ENCODE measurements around the gene ABHD16A.
A peak's percentile ranks its signal among the peaks of the same experiment; 100 is the strongest.

The ABHD16A gene

GRCh38 chr6:31660381-31661261 lies 42.5 kb downstream of the ABHD16A start, which contains the start of gene C6orf47:
Gene C6orf47 (minus strand): TSS chr6:31660778. CDS start chr6:31659947, 831 bp downstream.
- DNase-seq = peak; percentile 86

GRCh38 chr6:31659649-31660380 lies 43.3 kb downstream of the ABHD16A start:
- DNase-seq = peak; percentile 42

- no peak for DNase-seq
These were observed 44.0 kb downstream of the ABHD16A start for GRCh38 chr6:31658983-31659648.

GRCh38 chr6:31658158-31658688 lies 44.9 kb downstream of the ABHD16A start:
- no peak for DNase-seq

- peak; percentile 28 for DNase-seq
These were observed 45.5 kb downstream of the ABHD16A start for GRCh38 chr6:31657406-31658157.

GRCh38 chr6:31655349-31656237 lies 47.5 kb downstream of the ABHD16A start, which contains the start of gene APOM:
Gene APOM (plus strand): TSS chr6:31655894. CDS start chr6:31655967, 73 bp downstream.
- no peak for DNase-seq

GRCh38 chr6:31654574-31655348 lies 48.4 kb downstream of the ABHD16A start:
- DNase-seq = no peak

- peak; percentile 91 for DNase-seq
These were observed 50.0 kb downstream of the ABHD16A start for GRCh38 chr6:31652925-31653724.

- DNase-seq = peak; percentile 91
These were observed 51.4 kb downstream of the ABHD16A start for GRCh38 chr6:31651602-31652191.

GRCh38 chr6:31645325-31645724 lies 57.8 kb downstream of the ABHD16A start:
- DNase-seq = no peak

GRCh38 chr6:31643818-31644454 lies 59.2 kb downstream of the ABHD16A start:
- no peak for DNase-seq

- DNase-seq = no peak
These were observed 60.1 kb downstream of the ABHD16A start for GRCh38 chr6:31642798-31643570.

GRCh38 chr6:31641370-31641769 lies 61.8 kb downstream of the ABHD16A start:
- DNase-seq = no peak

GRCh38 chr6:31640612-31641011 lies 62.5 kb downstream of the ABHD16A start:
- no peak for DNase-seq

- DNase-seq = no peak
These were observed 63.7 kb downstream of the ABHD16A start for GRCh38 chr6:31639449-31639861.

GRCh38 chr6:31639043-31639442 lies 64.1 kb downstream of the ABHD16A start:
- no peak for DNase-seq

Data from suppressor macrophage treated with lipopolysaccharide for 4 hours (primary cell).